Testis (tissue), 3 donors: ENCODE results near the gene BHLHE41. TPM values are rescaled to one million over a fixed set of nuclear protein-coding genes. Genes with fewer than 3 reads are reported as not detected.

ENCODE experiments used
- DNase-seq: peaks from one replicate; pipeline ENCODE4 v3.0.0-alpha.2; 2019
- H3K27ac ChIP-seq, 2 donors: fragments of 200-600 bp; sonication (generic); one replicate each; pipeline ENCODE4 v1.5.1; 2019
- H3K27me3 ChIP-seq: fragments of 200-600 bp; sonication (generic); one replicate; pipeline ENCODE4 v1.5.1; 2019
- H3K36me3 ChIP-seq: fragments of 200-600 bp; sonication (generic); one replicate; pipeline ENCODE4 v1.5.1; 2017; ENCODE audit warnings: low read depth; ENCODE audit errors: missing control alignments
- H3K4me1 ChIP-seq: fragments of 200-600 bp; sonication (generic); one replicate; pipeline ENCODE4 v1.5.1; 2019
- H3K4me3 ChIP-seq, 2 donors: fragments of 200-600 bp; sonication (generic); one replicate each; pipeline ENCODE4 v1.5.1; 2017 to 2019
- H3K9me3 ChIP-seq: fragments of 200-600 bp; sonication (generic); one replicate; pipeline ENCODE4 v1.5.1; 2017
- POLR2A ChIP-seq: fragments of 450-650 bp; IDR thresholded peaks from one replicate; pipeline ENCODE4 v1.6.1; 2017; ENCODE audit warnings: antibody characterized with exemption, mild to moderate bottlenecking, moderate library complexity
- WGBS, 2 donors: methylation state at CpG; one replicate each; pipeline ENCODE4 v1.1.5; 2018; 5-methylcytosine and 5-hydroxymethylcytosine counted together
- intact Hi-C: fragments of 100-400 bp; cut with DNase I; formaldehyde crosslinking; loops from one replicate; pipeline ENCODE4 v1.15.1; 2023; ENCODE audit warnings: low total_unique reads
- polyA plus RNA-seq: library from polyadenylated mRNA; stranded (reverse); fragments of 350-450 nt; fragmentation: Illumina TruSeq; extraction: RNeasy Lipid Tissue Mini Kit (QIAGEN cat#74804); gene quantifications from one replicate; pipeline ENCODE4 v1.2.3, GENCODE V29; 2014; ENCODE audit warnings: low read depth, low replicate concordance; ENCODE audit not compliant: insufficient read depth
- total RNA-seq, 2 donors: library from RNA; depleted of rRNA; stranded (reverse); fragments of >200 nt; gene quantifications; one replicate each; pipeline ENCODE4 v1.2.3, GENCODE V29; 2016
- TF ChIP-seq, protein P1 (sequence below), 3 experiments: fragments of 450-650 bp in 2 of 3; fragments of 200-600 bp in 1 of 3; sonication (generic) in 1 of 3; IDR thresholded peaks; one replicate each; pipeline ENCODE4 v1.5.1; 2016 to 2019; ENCODE audit warnings: antibody characterized with exemption in 3 of 3, mild to moderate bottlenecking in 2 of 3, moderate library complexity in 1 of 3

Gene BHLHE41
- total and polyA plus RNA-seq, 3 donors from 2014 or later: 10.0 to 23.8 (median 13.9) TPM

DNA sequence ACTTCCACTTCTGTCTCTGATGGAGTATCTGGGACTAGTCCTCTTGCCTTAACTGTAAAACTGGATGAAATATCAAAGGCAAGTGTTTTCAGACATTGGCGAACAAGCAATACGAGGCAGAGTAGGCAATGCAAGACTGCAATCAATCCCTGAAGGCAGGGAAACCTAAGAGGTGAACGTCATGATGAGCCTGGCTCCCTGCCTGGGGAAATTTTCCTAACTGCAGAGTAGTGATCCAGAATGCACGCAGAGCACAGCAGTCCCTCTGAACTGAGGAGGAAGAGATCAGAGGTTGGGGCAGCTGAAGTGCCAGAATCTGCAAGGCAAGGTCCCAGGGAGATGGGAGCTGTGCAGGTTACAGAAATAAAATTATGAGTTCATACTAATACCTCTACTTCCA is 18.5 kb downstream of the BHLHE41 start:
- H3K27ac ChIP-seq: no peak overlapping the region
- intact Hi-C loops: no loop called here
- no peak for TF ChIP-seq POLR2A
- TF ChIP-seq, protein P1, sequence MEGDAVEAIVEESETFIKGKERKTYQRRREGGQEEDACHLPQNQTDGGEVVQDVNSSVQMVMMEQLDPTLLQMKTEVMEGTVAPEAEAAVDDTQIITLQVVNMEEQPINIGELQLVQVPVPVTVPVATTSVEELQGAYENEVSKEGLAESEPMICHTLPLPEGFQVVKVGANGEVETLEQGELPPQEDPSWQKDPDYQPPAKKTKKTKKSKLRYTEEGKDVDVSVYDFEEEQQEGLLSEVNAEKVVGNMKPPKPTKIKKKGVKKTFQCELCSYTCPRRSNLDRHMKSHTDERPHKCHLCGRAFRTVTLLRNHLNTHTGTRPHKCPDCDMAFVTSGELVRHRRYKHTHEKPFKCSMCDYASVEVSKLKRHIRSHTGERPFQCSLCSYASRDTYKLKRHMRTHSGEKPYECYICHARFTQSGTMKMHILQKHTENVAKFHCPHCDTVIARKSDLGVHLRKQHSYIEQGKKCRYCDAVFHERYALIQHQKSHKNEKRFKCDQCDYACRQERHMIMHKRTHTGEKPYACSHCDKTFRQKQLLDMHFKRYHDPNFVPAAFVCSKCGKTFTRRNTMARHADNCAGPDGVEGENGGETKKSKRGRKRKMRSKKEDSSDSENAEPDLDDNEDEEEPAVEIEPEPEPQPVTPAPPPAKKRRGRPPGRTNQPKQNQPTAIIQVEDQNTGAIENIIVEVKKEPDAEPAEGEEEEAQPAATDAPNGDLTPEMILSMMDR (IDR thresholded peaks at IDR 0.05): no peak
- 58 to 64% methylated on average over 4 of the region's 4 CpGs for WGBS, 2 donors
- no peaks in the 10 kb centered on the region for H3K4me1 ChIP-seq
- no peaks in the 10 kb centered on the region for H3K27me3 ChIP-seq
- no peak overlapping the region for H3K4me3 ChIP-seq
- H3K36me3 ChIP-seq: no peaks in the 10 kb centered on the region
- H3K9me3 ChIP-seq: no peaks in the 10 kb centered on the region
- no peak for DNase-seq

DNA sequence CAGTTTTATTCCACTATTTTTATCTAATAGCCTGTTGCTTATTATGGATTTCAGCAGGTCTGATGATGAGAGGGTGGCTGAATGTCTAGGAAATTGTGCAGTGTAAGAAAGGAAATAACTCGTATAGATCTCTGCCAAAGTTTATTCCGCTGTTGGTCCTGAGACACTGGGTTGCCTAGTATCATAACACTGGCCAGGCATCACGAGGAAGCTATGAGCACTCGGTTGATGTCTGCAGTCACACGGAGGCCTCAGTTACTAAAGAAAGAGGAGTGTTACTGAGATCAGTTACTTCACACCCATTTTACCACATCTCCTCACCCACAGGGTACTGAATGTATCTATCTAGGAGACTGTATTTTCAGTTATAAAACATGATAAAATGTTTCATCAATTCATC is 21.9 kb downstream of the BHLHE41 start:
- H3K4me3 ChIP-seq: no peak overlapping the region
- no peak overlapping the region for H3K27ac ChIP-seq
- H3K36me3 ChIP-seq: no peaks in the 10 kb centered on the region
- DNase-seq: no peak
- H3K27me3 ChIP-seq: no peaks in the 10 kb centered on the region
- H3K9me3 ChIP-seq: no peaks in the 10 kb centered on the region
- 81 to 90% methylated on average over 5 of the region's 5 CpGs for WGBS, 2 donors
- no peak for TF ChIP-seq POLR2A
- TF ChIP-seq, protein P1 (IDR thresholded peaks at IDR 0.05): no peak
- intact Hi-C loops: no loop called here
- no peaks in the 10 kb centered on the region for H3K4me1 ChIP-seq

DNA sequence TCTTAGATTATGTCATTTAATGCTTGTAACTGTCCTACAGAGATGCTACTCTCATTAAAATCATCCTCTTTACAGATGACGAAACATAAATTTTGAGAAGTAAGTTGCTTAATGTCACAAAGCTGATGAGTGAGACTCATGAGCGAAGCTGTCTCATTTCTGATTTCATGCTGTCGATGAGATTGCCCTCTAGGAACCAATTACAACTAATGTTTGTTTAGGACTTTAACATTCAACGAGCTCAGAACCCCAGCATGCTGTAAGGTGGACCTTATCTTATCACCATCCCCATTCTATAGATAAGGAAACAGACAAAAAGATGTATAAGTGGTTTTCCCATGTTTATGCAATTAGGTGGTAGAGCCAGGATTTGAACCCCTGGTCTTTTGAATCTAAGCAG is 23.1 kb downstream of the BHLHE41 start:
- intact Hi-C loops: no loop called here
- H3K9me3 ChIP-seq: no peaks in the 10 kb centered on the region
- no peak overlapping the region for H3K27ac ChIP-seq
- H3K4me3 ChIP-seq: no peak overlapping the region
- TF ChIP-seq, protein P1 (IDR thresholded peaks at IDR 0.05): no peak
- TF ChIP-seq POLR2A: no peak
- H3K27me3 ChIP-seq: no peaks in the 10 kb centered on the region
- H3K4me1 ChIP-seq: no peaks in the 10 kb centered on the region
- 84 to 85% methylated on average over 4 of the region's 4 CpGs for WGBS, 2 donors
- H3K36me3 ChIP-seq: no peaks in the 10 kb centered on the region
- DNase-seq: no peak

DNA sequence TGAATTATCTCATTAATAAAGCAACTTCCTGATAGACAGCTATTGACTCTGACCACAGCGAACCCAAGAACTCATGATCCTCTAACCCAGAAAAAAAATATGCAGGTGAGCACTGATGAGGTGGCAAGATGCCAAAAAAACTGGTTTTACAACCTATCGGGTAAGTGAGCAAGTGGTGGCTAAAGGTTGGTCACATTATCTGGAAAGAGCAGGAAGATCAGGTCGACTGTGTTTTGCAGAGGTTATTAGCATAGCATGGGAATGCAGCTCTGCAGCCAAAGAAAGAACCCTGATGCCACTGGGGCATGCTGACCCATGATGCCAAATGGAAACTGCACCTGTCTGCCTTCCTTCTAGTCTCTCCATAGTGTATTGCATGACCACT is 23.5 kb downstream of the BHLHE41 start:
- H3K4me3 ChIP-seq: no peak overlapping the region
- H3K36me3 ChIP-seq: no peaks in the 10 kb centered on the region
- H3K27ac ChIP-seq: no peak overlapping the region
- intact Hi-C loops: no loop called here
- TF ChIP-seq POLR2A: no peak
- TF ChIP-seq, protein P1 (IDR thresholded peaks at IDR 0.05): no peak
- 66 to 79% methylated on average over 3 of the region's 3 CpGs for WGBS, 2 donors
- no peaks in the 10 kb centered on the region for H3K4me1 ChIP-seq
- H3K27me3 ChIP-seq: no peaks in the 10 kb centered on the region
- H3K9me3 ChIP-seq: no peaks in the 10 kb centered on the region
- no peak for DNase-seq

DNA sequence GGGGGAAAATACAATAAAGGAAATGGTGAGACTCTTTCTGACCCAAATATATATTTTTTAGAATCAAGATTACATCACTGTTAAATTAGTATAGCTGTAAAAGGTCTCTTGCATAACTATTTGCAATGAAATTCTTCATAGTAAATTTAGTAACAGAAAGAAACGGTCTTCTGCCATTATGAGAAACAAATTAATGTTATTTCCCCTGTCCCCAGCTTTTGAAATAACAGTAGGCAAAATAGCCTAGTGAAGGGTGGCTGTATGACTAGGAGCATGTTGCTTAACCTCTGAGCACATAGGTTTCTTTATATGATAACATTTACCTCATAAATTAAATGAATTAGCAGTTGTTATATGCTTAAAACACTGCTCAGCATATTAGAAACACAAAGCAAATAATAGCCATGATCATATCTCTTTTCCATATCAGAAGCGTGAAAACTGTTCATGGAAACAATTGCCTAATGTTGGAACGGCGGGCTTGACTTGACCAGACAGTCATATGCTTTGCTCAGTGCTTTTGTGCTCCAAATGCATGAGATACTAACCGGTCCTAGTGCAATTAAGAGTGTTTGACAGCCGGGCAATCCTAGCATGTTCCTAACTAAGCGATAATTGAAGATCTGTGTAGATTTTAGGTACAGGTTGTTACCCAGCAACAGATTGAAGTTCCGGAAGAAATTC is 24.0 kb downstream of the BHLHE41 start:
- H3K9me3 ChIP-seq: no peaks in the 10 kb centered on the region
- H3K4me3 ChIP-seq: no peak overlapping the region
- H3K27me3 ChIP-seq: no peaks in the 10 kb centered on the region
- WGBS, 2 donors: 91 to 93% methylated on average over 8 of the region's 8 CpGs
- H3K27ac ChIP-seq: no peak overlapping the region
- intact Hi-C loops: no loop called here
- no peaks in the 10 kb centered on the region for H3K4me1 ChIP-seq
- no peaks in the 10 kb centered on the region for H3K36me3 ChIP-seq
- TF ChIP-seq POLR2A: no peak
- TF ChIP-seq, protein P1 (IDR thresholded peaks at IDR 0.05): no peak
- DNase-seq: no peak
